Smooth muscle cell (in vitro differentiated cells): Measurements from ENCODE around the gene TESK2. TPM values are rescaled to one million over a fixed set of nuclear protein-coding genes. Genes with fewer than 3 reads are reported as not detected.
"Not testable (repeated sequence)": the region's sequence is repeated elsewhere in the genome, so short reads cannot be mapped to it uniquely, and the experiment has no call there.

ENCODE experiments used
- DNase-seq: peaks from one replicate; lab custom pipeline; 2025; ENCODE audit not compliant: unreplicated experiment; lab: John Stamatoyannopoulos, UW
- H2AFZ ChIP-seq: fragments of 200-600 bp; sonication (generic); 2 replicates; pipeline ENCODE4 v1.6.0; 2016; ENCODE audit warnings: antibody characterized with exemption, low read depth, mild to moderate bottlenecking
- H3F3A ChIP-seq: fragments of 200-600 bp; sonication (generic); 2 replicates; pipeline ENCODE4 v1.6.0; 2017; ENCODE audit warnings: antibody characterized with exemption, low read depth
- H3K27ac ChIP-seq: fragments of 200-600 bp; sonication (generic); 2 replicates; pipeline ENCODE4 v1.5.1; 2016; ENCODE audit warnings: low read depth, mild to moderate bottlenecking
- H3K27me3 ChIP-seq: fragments of 200-600 bp; sonication (generic); 2 replicates; pipeline ENCODE4 v1.6.1; 2016; ENCODE audit warnings: low read depth, mild to moderate bottlenecking
- H3K36me3 ChIP-seq: fragments of 200-600 bp; sonication (generic); 2 replicates; pipeline ENCODE4 v1.5.1; 2016; ENCODE audit warnings: low read depth
- H3K4me1 ChIP-seq: fragments of 200-600 bp; sonication (generic); 2 replicates; pipeline ENCODE4 v1.5.1; 2016; ENCODE audit warnings: low read depth
- H3K4me2 ChIP-seq: fragments of 200-600 bp; sonication (generic); 2 replicates; pipeline ENCODE4 v1.6.0; 2016; ENCODE audit warnings: mild to moderate bottlenecking
- H3K4me3 ChIP-seq: fragments of 200-600 bp; sonication (generic); 2 replicates; pipeline ENCODE4 v1.5.1; 2016; ENCODE audit warnings: mild to moderate bottlenecking
- H3K79me2 ChIP-seq: fragments of 200-600 bp; sonication (generic); 2 replicates; pipeline ENCODE4 v1.6.0; 2016; ENCODE audit warnings: low read depth, mild to moderate bottlenecking
- H3K9ac ChIP-seq: fragments of 200-600 bp; sonication (generic); 2 replicates; pipeline ENCODE4 v1.6.0; 2016; ENCODE audit warnings: low read depth
- H3K9me3 ChIP-seq: fragments of 200-600 bp; sonication (generic); replicated peaks from 2 replicates; pipeline ENCODE4 v1.5.1; 2016; ENCODE audit warnings: low read depth
- H4K20me1 ChIP-seq: fragments of 200-600 bp; sonication (generic); 2 replicates; pipeline ENCODE4 v1.6.0; 2016; ENCODE audit warnings: low read depth
- WGBS: methylation state at CpG from one replicate; pipeline ENCODE4 v1.1.7; 2016; ENCODE audit warnings: low lambda C conversion rate; 5-methylcytosine and 5-hydroxymethylcytosine counted together
- polyA plus RNA-seq: library from polyadenylated mRNA; unstranded; fragments of >200 nt; fragmentation: Nextera tagmentation; extraction: Ambion mirVana; gene quantifications from 2 replicates; pipeline ENCODE4 v1.2.1, GENCODE V29; 2016
- total RNA-seq: library from RNA; depleted of rRNA; stranded (reverse); fragments of >200 nt; gene quantifications from 2 replicates; pipeline ENCODE4 v1.2.3, GENCODE V29; 2014
- TF ChIP-seq, protein P1 (sequence below): fragments of 200-600 bp; sonication (generic); IDR thresholded peaks from 2 replicates; pipeline ENCODE4 v1.5.1; 2017; ENCODE audit warnings: borderline replicate concordance, mild to moderate bottlenecking, antibody characterized with exemption; ENCODE audit not compliant: insufficient read depth, poor library complexity, severe bottlenecking

Gene TESK2
- total and polyA plus RNA-seq, 2 experiments from 2014 or later, result 1.3 to 4.3 TPM

DNA sequence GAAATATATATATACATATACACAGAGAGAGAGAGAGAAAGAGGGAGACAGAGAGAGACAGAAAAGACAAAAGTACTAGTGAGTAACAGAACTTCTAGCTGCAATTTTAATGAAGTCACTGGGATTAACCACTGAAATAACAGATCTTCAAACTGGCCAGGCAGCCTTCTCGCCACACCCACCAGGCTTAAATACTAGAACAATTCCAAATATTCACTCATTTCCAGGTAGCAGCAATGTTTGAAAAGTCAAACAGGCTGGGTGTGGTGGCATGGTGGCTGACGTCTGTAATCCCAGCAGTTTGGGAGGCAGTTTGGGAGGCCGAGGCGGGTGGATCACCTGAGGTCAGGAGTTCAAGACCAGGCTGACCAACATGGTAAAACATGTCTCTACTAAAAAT is 25.5 kb upstream of the TESK2 start:
- 83% methylated on average over 4 of the region's 4 CpGs for WGBS
- Histone ChIP-seq H3K4me2 (no peak overlapping the region), H3K4me1 (peaks cover 14% of the 10 kb centered on the region), H3F3A (peaks cover 11% of the 10 kb centered on the region), H4K20me1 (peaks cover 89% of the 10 kb centered on the region), H3K36me3 (no peaks in the 10 kb centered on the region), H3K79me2 (peaks cover 24% of the 10 kb centered on the region), H3K27me3 (no peaks in the 10 kb centered on the region), H2AFZ (no peak overlapping the region), H3K9me3 (no peaks in the 10 kb centered on the region), H3K9ac (no peak overlapping the region), H3K4me3 (no peak overlapping the region), H3K27ac (no peak overlapping the region)
- no peak for DNase-seq
- TF ChIP-seq, protein P1, sequence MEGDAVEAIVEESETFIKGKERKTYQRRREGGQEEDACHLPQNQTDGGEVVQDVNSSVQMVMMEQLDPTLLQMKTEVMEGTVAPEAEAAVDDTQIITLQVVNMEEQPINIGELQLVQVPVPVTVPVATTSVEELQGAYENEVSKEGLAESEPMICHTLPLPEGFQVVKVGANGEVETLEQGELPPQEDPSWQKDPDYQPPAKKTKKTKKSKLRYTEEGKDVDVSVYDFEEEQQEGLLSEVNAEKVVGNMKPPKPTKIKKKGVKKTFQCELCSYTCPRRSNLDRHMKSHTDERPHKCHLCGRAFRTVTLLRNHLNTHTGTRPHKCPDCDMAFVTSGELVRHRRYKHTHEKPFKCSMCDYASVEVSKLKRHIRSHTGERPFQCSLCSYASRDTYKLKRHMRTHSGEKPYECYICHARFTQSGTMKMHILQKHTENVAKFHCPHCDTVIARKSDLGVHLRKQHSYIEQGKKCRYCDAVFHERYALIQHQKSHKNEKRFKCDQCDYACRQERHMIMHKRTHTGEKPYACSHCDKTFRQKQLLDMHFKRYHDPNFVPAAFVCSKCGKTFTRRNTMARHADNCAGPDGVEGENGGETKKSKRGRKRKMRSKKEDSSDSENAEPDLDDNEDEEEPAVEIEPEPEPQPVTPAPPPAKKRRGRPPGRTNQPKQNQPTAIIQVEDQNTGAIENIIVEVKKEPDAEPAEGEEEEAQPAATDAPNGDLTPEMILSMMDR, result no peak

DNA sequence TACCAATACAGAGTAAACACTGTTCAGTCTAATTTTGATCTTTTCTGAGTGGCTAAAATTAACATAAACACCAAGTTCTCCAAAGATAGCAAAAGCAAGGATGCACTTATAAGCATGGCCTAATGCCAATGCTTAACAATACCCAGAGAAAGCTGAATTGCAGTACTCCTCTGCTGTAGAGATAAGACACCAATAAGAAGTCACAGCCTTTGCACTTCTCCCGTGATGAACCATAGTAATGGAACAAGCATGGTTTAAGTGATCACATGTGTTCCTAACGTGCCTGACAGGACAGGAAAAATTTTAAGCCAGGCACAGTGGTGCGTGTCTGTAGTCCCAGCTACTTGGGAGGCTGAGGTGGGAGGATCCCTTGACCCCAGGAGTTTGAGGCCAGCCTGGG is 25.1 kb upstream of the TESK2 start:
- Histone ChIP-seq H3K9ac (no peak overlapping the region), H3F3A (peaks cover 15% of the 10 kb centered on the region), H3K4me1 (peaks cover 14% of the 10 kb centered on the region), H4K20me1 (peaks cover 92% of the 10 kb centered on the region), H3K4me3 (no peak overlapping the region), H3K27me3 (no peaks in the 10 kb centered on the region), H3K79me2 (peaks cover 20% of the 10 kb centered on the region), H3K27ac (no peak overlapping the region), H3K36me3 (no peaks in the 10 kb centered on the region), H3K4me2 (no peak overlapping the region), H2AFZ (no peak overlapping the region), H3K9me3 (no peaks in the 10 kb centered on the region)
- no peak for DNase-seq
- WGBS, result 69% methylated on average over 3 of the region's 3 CpGs
- TF ChIP-seq, protein P1, result no peak

DNA sequence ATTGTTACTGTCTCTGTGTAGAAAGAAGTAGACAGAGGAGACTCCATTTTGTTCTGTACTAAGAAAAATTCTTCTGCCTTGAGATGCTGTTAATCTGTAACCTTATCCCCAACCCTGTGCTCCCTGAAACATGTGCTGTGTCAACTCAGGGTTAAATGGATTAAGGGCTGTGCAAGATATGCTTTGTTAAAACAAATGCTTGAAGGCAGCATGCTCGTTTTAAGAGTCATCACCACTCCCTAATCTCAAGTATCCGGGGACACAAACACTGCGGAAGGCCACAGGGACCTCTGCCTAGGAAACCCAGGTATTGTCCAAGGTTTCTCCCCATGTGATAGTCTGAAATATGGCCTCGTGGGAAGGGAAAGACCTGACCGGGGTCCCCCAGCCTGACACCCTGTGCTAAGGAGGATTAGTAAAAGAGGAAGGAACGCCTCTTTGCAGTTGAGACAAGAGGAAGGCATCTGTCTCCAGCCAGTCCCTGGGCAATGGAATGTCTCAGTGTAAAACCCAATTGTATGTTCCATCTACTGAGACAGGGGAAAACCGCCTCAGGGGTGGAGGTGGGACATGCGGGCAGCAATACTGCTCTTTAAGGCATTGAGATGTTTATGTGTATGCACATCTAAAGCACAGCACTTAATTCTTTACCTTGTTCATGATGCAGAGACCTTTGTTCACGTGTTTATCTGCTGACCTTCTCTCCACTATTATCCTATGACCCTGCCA is 22.7 kb upstream of the TESK2 start:
- not testable (repeated sequence) for H3K79me2 ChIP-seq, H2AFZ ChIP-seq, H3K36me3 ChIP-seq, H3K4me3 ChIP-seq, DNase-seq, H3K4me1 ChIP-seq, H3K27me3 ChIP-seq, H3K9ac ChIP-seq, H3K9me3 ChIP-seq
- peak overlapping the region; percentile 72 for H3K27ac ChIP-seq
- peaks cover 68% of the 10 kb centered on the region for H4K20me1 ChIP-seq
- peak overlapping the region; percentile 35 for H3K4me2 ChIP-seq
- WGBS, result 48% methylated on average over 9 of the region's 9 CpGs
- peaks cover 22% of the 10 kb centered on the region for H3F3A ChIP-seq

DNA sequence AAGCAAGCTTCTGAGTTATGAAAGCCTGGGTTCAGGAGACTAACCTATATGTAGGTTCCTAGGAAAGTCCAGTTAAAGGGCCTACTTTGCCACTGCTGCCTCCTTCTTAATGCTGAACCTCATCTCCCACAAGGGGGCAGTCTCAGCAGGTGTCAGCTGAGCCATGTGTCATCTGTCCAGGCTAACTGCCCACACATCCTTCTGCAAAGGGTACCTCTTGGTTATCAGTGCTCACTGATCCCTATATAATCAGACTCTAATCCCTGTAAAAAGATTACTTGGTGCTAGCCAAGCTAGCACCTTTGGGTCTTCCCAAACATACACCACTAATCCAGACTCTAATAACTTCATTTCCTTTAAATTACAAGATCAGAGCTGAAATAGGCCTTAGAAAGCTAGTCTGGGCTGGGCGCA is 21.7 kb upstream of the TESK2 start:
- no peak overlapping the region for H2AFZ ChIP-seq
- H3K4me2 ChIP-seq, result peak overlapping the region; percentile 35
- peaks cover 29% of the 10 kb centered on the region for H3F3A ChIP-seq
- H3K4me3 ChIP-seq, result no peak overlapping the region
- no peaks in the 10 kb centered on the region for H3K9me3 ChIP-seq
- H3K9ac ChIP-seq, result no peak overlapping the region
- peaks cover 8% of the 10 kb centered on the region for H3K36me3 ChIP-seq
- no peaks in the 10 kb centered on the region for H3K79me2 ChIP-seq
- no peaks in the 10 kb centered on the region for H3K27me3 ChIP-seq
- TF ChIP-seq, protein P1, result peak; percentile 63
- peaks cover 59% of the 10 kb centered on the region for H4K20me1 ChIP-seq
- DNase-seq, result no peak
- H3K4me1 ChIP-seq, result peaks cover 6% of the 10 kb centered on the region
- no peak overlapping the region for H3K27ac ChIP-seq
- 81% methylated on average over 1 of the region's 1 CpG for WGBS
